BE2C (cell line): ENCODE results near the gene NCBP3.

Experiments used
- DNase-seq: peaks from one replicate; pipeline ENCODE4 v3.0.0-alpha.2; 2020
- H3K27me3 ChIP-seq: fragments of 250-450 bp; sonication (Bioruptor Pico); 2 replicates; pipeline ENCODE4 v1.5.1; 2020; ENCODE audit warnings: mild to moderate bottlenecking
- H3K36me3 ChIP-seq: fragments of 250-450 bp; sonication (Bioruptor Pico); 2 replicates; pipeline ENCODE4 v1.5.1; 2020; ENCODE audit warnings: mild to moderate bottlenecking
- H3K4me1 ChIP-seq: fragments of 250-450 bp; sonication (Bioruptor Pico); 2 replicates; pipeline ENCODE4 v1.5.1; 2020
- H3K4me3 ChIP-seq: 2 replicates; pipeline ENCODE4 v1.5.1; 2011; ENCODE audit warnings: low read depth, low read length
- H3K9me3 ChIP-seq: fragments of 250-450 bp; sonication (Bioruptor Pico); 2 replicates; pipeline ENCODE4 v1.5.1; 2020
- TF ChIP-seq, protein P1 (sequence below): IDR thresholded peaks from 2 replicates; pipeline ENCODE4 v1.5.1; 2012; ENCODE audit warnings: mild to moderate bottlenecking, low read depth, low read length

NCBP3 gene

DNA sequence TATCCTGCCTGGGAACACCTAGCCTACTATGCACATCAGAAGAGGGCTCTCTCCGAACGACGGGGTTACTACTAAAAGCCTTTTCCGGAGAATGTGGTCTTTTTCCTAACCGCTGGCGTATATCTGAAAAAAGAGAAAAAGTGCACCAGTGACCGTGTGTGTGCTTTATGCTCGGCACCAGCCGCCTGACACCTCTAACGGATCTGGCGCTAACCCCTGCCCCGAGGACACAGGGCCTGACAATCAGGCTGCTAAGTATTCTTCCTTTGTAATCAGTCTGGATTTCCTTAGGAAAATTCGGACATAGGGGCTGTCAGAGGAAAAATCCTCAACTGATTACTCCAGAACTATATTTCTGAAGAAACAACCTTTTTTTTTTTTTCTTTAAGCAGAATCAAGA is 31.7 kb downstream of the NCBP3 start:
- H3K27me3 ChIP-seq = no peaks in the 10 kb centered on the region

DNA sequence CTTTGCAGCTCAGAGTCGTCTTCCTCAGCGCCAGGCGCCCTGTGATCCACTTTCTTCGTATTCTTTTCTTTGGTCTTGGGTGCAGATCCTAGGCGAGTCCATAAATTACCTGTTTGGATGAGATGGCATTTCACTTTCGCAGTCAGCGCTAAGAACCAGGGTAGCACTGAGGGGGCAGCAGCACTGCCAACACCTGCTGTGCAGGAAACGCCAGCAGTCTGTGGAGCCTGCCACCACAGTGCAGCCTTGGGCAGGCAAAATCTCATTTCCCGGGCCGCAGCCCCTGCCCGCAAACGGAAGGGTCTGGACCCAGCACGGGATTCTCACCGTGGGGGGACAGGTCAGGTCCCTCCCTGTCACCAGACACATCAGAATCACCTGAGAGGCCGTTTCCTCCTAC is 32.9 kb downstream of the NCBP3 start:
- Histone ChIP-seq H3K4me1 (no peaks in the 10 kb centered on the region), H3K27me3 (no peaks in the 10 kb centered on the region), H3K4me3 (no peak overlapping the region), H3K9me3 (no peaks in the 10 kb centered on the region), H3K36me3 (no peaks in the 10 kb centered on the region; the same call in 1 of the 2 replicates)
- TF ChIP-seq, protein P1, sequence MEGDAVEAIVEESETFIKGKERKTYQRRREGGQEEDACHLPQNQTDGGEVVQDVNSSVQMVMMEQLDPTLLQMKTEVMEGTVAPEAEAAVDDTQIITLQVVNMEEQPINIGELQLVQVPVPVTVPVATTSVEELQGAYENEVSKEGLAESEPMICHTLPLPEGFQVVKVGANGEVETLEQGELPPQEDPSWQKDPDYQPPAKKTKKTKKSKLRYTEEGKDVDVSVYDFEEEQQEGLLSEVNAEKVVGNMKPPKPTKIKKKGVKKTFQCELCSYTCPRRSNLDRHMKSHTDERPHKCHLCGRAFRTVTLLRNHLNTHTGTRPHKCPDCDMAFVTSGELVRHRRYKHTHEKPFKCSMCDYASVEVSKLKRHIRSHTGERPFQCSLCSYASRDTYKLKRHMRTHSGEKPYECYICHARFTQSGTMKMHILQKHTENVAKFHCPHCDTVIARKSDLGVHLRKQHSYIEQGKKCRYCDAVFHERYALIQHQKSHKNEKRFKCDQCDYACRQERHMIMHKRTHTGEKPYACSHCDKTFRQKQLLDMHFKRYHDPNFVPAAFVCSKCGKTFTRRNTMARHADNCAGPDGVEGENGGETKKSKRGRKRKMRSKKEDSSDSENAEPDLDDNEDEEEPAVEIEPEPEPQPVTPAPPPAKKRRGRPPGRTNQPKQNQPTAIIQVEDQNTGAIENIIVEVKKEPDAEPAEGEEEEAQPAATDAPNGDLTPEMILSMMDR = no peak
- DNase-seq = no peak

More for the DNA sequence above, 31.7 kb downstream of the NCBP3 start:
- TF ChIP-seq, protein P1 = no peak
- no peaks in the 10 kb centered on the region; the same call in 1 of the 2 replicates for H3K36me3 ChIP-seq
- no peaks in the 10 kb centered on the region for H3K4me1 ChIP-seq
- H3K4me3 ChIP-seq = no peak overlapping the region
- H3K9me3 ChIP-seq = no peaks in the 10 kb centered on the region
- DNase-seq = no peak

GRCh38 chr17:3812771-3813170 is 33.3 kb downstream of the NCBP3 start:
- H3K27me3 ChIP-seq = no peaks in the 10 kb centered on the region
- no peak overlapping the region for H3K4me3 ChIP-seq
- DNase-seq = no peak
- no peaks in the 10 kb centered on the region for H3K9me3 ChIP-seq
- TF ChIP-seq, protein P1 = no peak
- H3K4me1 ChIP-seq = no peaks in the 10 kb centered on the region
- no peaks in the 10 kb centered on the region; the same call in 1 of the 2 replicates for H3K36me3 ChIP-seq

DNA sequence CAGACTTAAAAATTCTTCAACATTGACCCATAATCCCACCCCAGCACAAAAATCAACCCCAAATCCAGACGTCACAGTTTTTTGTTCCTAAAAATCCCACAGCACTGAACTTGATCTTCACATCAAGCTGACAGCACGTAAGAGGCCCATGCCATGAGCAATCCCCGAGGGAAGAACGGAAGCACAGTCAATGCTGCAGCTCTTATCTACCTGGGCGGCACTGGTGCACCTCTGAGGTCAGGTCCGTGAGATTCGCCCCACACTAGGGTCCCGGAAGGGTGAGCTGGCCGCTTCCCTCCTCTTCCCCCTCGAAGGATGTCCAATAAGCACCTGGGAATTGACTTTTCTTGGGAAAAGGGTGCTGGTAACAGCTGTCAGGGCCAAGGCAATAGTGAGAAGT is 33.8 kb downstream of the NCBP3 start:
- Histone ChIP-seq H3K36me3 (no peaks in the 10 kb centered on the region; the same call in 1 of the 2 replicates), H3K4me3 (no peak overlapping the region), H3K27me3 (no peaks in the 10 kb centered on the region), H3K9me3 (no peaks in the 10 kb centered on the region), H3K4me1 (no peaks in the 10 kb centered on the region)
- no peak for DNase-seq
- TF ChIP-seq, protein P1 = no peak

DNA sequence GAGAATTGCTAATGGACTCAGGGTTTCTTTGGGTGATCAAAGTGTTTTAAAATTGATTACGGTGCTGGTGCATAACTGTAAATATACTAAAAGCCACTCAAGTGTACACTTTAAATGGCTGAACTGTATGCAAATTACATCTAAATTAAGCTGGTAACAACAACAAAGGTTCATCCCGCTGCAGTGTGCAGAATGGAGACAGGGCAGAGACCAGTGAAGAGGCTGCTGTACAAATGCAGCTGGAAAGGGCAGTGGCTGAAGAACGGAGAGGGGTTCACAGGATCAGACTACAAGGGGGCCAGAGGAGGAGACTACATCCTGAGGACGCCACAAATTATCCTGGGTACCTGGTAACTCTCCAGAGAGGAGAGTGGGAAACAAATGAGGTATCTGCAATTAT is 36.0 kb downstream of the NCBP3 start:
- no peak for DNase-seq
- no peaks in the 10 kb centered on the region; the same call in 1 of the 2 replicates for H3K36me3 ChIP-seq
- no peaks in the 10 kb centered on the region for H3K27me3 ChIP-seq
- no peaks in the 10 kb centered on the region for H3K9me3 ChIP-seq
- no peaks in the 10 kb centered on the region for H3K4me1 ChIP-seq
- TF ChIP-seq, protein P1 = no peak
- no peak overlapping the region for H3K4me3 ChIP-seq

DNA sequence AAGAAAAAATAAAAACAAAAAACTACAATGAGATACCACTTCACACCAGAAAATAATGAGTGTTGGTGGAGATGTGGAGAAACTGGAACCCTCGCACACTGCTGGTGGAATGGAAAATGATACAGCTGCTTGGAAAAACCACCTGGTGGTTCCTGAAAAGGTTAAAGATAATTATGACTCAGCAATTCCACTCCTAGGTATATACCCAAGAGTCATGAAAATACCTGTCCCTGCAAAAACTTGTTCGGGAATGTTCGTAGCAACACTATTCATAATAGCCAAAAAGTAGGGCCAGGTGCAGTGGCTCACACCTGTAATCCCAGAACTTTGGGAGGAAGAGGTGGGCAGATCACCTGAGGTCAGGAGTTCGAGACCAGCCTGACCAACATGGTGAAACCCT is 36.9 kb downstream of the NCBP3 start:
- TF ChIP-seq, protein P1 = no peak
- no peak for DNase-seq
- H3K4me3 ChIP-seq = no peak overlapping the region
- no peaks in the 10 kb centered on the region for H3K4me1 ChIP-seq
- no peaks in the 10 kb centered on the region for H3K27me3 ChIP-seq
- no peaks in the 10 kb centered on the region; the same call in 1 of the 2 replicates for H3K36me3 ChIP-seq
- H3K9me3 ChIP-seq = no peaks in the 10 kb centered on the region
